ENCODE data around the gene ANKRD52.

Gene ANKRD52

GRCh38 chr12:56236985-56237384, 21.2 kb downstream of the ANKRD52 start:
- H3K9me3 ChIP-seq (ENCODE audit: insufficient read depth, low read length): peaks cover 9% of the 10 kb centered on the region; the same call in 1 of the 2 replicates
- DNase-seq (ENCODE audit: low read depth, low spot score): no peak
- H3K4me3 ChIP-seq (ENCODE audit: insufficient read length, low read depth): no peak overlapping the region
- H3K36me3 ChIP-seq (ENCODE audit: insufficient read depth, insufficient read length, low read length): peaks cover 59% of the 10 kb centered on the region
- TF ChIP-seq SUZ12 (IDR thresholded peaks at IDR 0.05; ENCODE audit: extremely low read depth, insufficient read depth, insufficient read length): no peak
- TF ChIP-seq ZNF274 (IDR thresholded peaks at IDR 0.05; ENCODE audit: low read depth, low read length): no peak
- TF ChIP-seq YY1 (IDR thresholded peaks at IDR 0.05; ENCODE audit: insufficient read depth, insufficient read length): no peak
- no peak overlapping the region for H3K9ac ChIP-seq (ENCODE audit: insufficient read length, low read depth)
- peaks cover 4% of the 10 kb centered on the region for H3K4me1 ChIP-seq (ENCODE audit: insufficient read depth, insufficient read length)
- no peaks in the 10 kb centered on the region for H3K27me3 ChIP-seq (ENCODE audit: insufficient read depth, insufficient read length)

- no peak overlapping the region for H3K4me3 ChIP-seq (ENCODE audit: insufficient read length, low read depth)
- DNase-seq (ENCODE audit: low read depth, low spot score): no peak
- peaks cover 5% of the 10 kb centered on the region for H3K4me1 ChIP-seq (ENCODE audit: insufficient read depth, insufficient read length)
- TF ChIP-seq SUZ12 (IDR thresholded peaks at IDR 0.05; ENCODE audit: extremely low read depth, insufficient read depth, insufficient read length) (no peak), ZNF274 (IDR thresholded peaks at IDR 0.05; ENCODE audit: low read depth, low read length) (no peak), YY1 (IDR thresholded peaks at IDR 0.05; ENCODE audit: insufficient read depth, insufficient read length) (no peak)
- no peak overlapping the region for H3K9ac ChIP-seq (ENCODE audit: insufficient read length, low read depth)
- no peaks in the 10 kb centered on the region for H3K27me3 ChIP-seq (ENCODE audit: insufficient read depth, insufficient read length)
- H3K9me3 ChIP-seq (ENCODE audit: insufficient read depth, low read length): peaks cover under 1% of the 10 kb centered on the region; the same call in 1 of the 2 replicates
- H3K36me3 ChIP-seq (ENCODE audit: insufficient read depth, insufficient read length, low read length): peaks cover 50% of the 10 kb centered on the region
These were observed 22.1 kb downstream of the ANKRD52 start for GRCh38 chr12:56236091-56236490.

DNA sequence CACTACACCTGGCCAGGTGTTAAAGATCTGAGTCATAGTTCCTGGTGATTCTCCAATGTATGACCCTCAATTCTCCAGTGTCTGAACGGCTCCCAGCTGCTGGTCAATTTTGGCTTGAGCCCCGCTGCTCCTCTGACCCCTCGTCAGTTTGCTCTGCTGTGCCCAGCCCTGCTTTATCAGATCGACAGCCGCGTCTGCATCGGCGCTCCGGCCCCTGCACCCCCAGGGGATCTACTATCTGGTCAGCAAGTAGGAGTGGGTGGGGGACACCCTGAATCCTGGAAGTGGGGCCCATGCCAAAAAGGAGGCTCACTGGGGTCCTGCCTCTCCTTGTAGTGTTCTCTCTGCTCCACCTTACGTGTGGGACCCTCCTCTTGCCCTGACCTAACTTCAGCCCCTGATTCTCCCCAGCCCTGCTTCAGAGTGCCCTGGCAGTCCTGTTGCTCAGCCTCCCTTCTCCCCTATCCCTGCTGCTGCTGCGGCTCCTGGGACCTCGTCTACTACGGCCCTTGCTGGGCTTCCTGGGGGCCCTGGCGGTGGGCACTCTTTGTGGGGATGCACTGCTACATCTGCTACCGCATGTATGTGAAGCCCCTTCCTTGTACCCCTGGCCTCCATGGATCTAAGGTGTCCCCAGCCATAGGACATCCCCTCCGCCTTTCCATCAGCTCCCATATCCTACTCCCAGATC, 23.3 kb downstream of the ANKRD52 start:
- no peak for DNase-seq (ENCODE audit: low read depth, low spot score)
- Histone ChIP-seq H3K9ac (ENCODE audit: insufficient read length, low read depth) (no peak overlapping the region), H3K4me3 (ENCODE audit: insufficient read length, low read depth) (no peak overlapping the region), H3K4me1 (ENCODE audit: insufficient read depth, insufficient read length) (peaks cover 10% of the 10 kb centered on the region), H3K27me3 (ENCODE audit: insufficient read depth, insufficient read length) (no peaks in the 10 kb centered on the region), H3K9me3 (ENCODE audit: insufficient read depth, low read length) (no peaks in the 10 kb centered on the region), H3K36me3 (ENCODE audit: insufficient read depth, insufficient read length, low read length) (peaks cover 40% of the 10 kb centered on the region)
- TF ChIP-seq YY1 (IDR thresholded peaks at IDR 0.05; ENCODE audit: insufficient read depth, insufficient read length) (no peak), SUZ12 (IDR thresholded peaks at IDR 0.05; ENCODE audit: extremely low read depth, insufficient read depth, insufficient read length) (no peak), ZNF274 (IDR thresholded peaks at IDR 0.05; ENCODE audit: low read depth, low read length) (no peak)

DNA sequence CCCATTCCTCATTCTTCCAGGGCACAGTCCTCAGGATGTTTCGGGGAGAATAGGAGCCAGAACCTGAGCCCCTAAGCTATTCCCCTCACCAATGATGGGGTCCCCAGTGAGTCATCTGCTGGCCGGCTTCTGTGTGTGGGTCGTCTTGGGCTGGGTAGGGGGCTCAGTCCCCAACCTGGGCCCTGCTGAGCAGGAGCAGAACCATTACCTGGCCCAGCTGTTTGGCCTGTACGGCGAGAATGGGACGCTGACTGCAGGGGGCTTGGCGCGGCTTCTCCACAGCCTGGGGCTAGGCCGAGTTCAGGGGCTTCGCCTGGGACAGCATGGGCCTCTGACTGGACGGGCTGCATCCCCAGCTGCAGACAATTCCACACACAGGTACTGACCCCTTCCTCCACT, 27.0 kb downstream of the ANKRD52 start:
- H3K36me3 ChIP-seq (ENCODE audit: insufficient read depth, insufficient read length, low read length): peaks cover 8% of the 10 kb centered on the region
- no peaks in the 10 kb centered on the region for H3K27me3 ChIP-seq (ENCODE audit: insufficient read depth, insufficient read length)
- H3K4me1 ChIP-seq (ENCODE audit: insufficient read depth, insufficient read length): peaks cover 6% of the 10 kb centered on the region
- no peak for DNase-seq (ENCODE audit: low read depth, low spot score)
- TF ChIP-seq YY1 (IDR thresholded peaks at IDR 0.05; ENCODE audit: insufficient read depth, insufficient read length): no peak
- no peak for TF ChIP-seq ZNF274 (IDR thresholded peaks at IDR 0.05; ENCODE audit: low read depth, low read length)
- no peak for TF ChIP-seq SUZ12 (IDR thresholded peaks at IDR 0.05; ENCODE audit: extremely low read depth, insufficient read depth, insufficient read length)
- no peak overlapping the region for H3K9ac ChIP-seq (ENCODE audit: insufficient read length, low read depth)
- H3K9me3 ChIP-seq (ENCODE audit: insufficient read depth, low read length): no peaks in the 10 kb centered on the region
- no peak overlapping the region for H3K4me3 ChIP-seq (ENCODE audit: insufficient read length, low read depth)

- H3K27me3 ChIP-seq (ENCODE audit: insufficient read depth, insufficient read length): no peaks in the 10 kb centered on the region
- peaks cover 6% of the 10 kb centered on the region for H3K4me1 ChIP-seq (ENCODE audit: insufficient read depth, insufficient read length)
- DNase-seq (ENCODE audit: low read depth, low spot score): no peak
- peaks cover 7% of the 10 kb centered on the region for H3K36me3 ChIP-seq (ENCODE audit: insufficient read depth, insufficient read length, low read length)
- no peak for TF ChIP-seq YY1 (IDR thresholded peaks at IDR 0.05; ENCODE audit: insufficient read depth, insufficient read length)
- TF ChIP-seq ZNF274 (IDR thresholded peaks at IDR 0.05; ENCODE audit: low read depth, low read length): no peak
- no peak for TF ChIP-seq SUZ12 (IDR thresholded peaks at IDR 0.05; ENCODE audit: extremely low read depth, insufficient read depth, insufficient read length)
- no peak overlapping the region for H3K4me3 ChIP-seq (ENCODE audit: insufficient read length, low read depth)
- no peaks in the 10 kb centered on the region for H3K9me3 ChIP-seq (ENCODE audit: insufficient read depth, low read length)
- H3K9ac ChIP-seq (ENCODE audit: insufficient read length, low read depth): no peak overlapping the region
These were observed 27.6 kb downstream of the ANKRD52 start for GRCh38 chr12:56230432-56231183.

GRCh38 chr12:56229916-56230431, 28.2 kb downstream of the ANKRD52 start, which contains the start of gene SLC39A5:
SLC39A5 (plus strand) TSS chr12:56230051; CDS start chr12:56231275, 1,224 bp downstream.
- Histone ChIP-seq H3K36me3 (ENCODE audit: insufficient read depth, insufficient read length, low read length) (peaks cover 7% of the 10 kb centered on the region), H3K4me1 (ENCODE audit: insufficient read depth, insufficient read length) (peaks cover 6% of the 10 kb centered on the region), H3K9ac (ENCODE audit: insufficient read length, low read depth) (no peak within 1 kb of the TSS), H3K9me3 (ENCODE audit: insufficient read depth, low read length) (no peaks in the 10 kb centered on the region), H3K4me3 (ENCODE audit: insufficient read length, low read depth) (no peak within 1 kb of the TSS), H3K27me3 (ENCODE audit: insufficient read depth, insufficient read length) (no peaks in the 10 kb centered on the region)
- DNase-seq (ENCODE audit: low read depth, low spot score): no peak
- TF ChIP-seq SUZ12 (IDR thresholded peaks at IDR 0.05; ENCODE audit: extremely low read depth, insufficient read depth, insufficient read length) (no peak), YY1 (IDR thresholded peaks at IDR 0.05; ENCODE audit: insufficient read depth, insufficient read length) (no peak), ZNF274 (IDR thresholded peaks at IDR 0.05; ENCODE audit: low read depth, low read length) (no peak)

DNA sequence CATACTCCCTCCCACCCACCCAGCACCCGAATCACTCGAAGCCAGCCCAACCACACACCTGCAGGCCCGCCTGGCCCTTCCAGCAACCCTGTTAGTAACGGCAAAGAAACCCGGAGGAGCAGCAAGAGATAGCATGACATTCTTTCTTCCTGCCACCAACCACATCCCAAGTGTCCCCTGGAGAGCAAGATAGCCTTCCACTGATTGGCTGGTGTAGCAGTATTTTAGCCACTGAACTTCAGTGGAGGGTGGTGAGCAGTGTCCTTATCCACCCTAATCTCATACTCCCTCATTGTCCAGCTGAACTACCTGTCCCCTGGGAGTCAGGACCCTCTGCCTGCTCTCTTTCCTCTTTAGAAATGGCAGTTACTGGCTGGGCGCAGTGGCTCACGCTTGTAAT, 29.1 kb downstream of the ANKRD52 start:
- no peak overlapping the region for H3K9ac ChIP-seq (ENCODE audit: insufficient read length, low read depth)

More for the DNA sequence above, 29.1 kb downstream of the ANKRD52 start:
- no peak overlapping the region for H3K4me3 ChIP-seq (ENCODE audit: insufficient read length, low read depth)
- H3K27me3 ChIP-seq (ENCODE audit: insufficient read depth, insufficient read length): no peaks in the 10 kb centered on the region
- H3K9me3 ChIP-seq (ENCODE audit: insufficient read depth, low read length): no peaks in the 10 kb centered on the region
- H3K4me1 ChIP-seq (ENCODE audit: insufficient read depth, insufficient read length): peaks cover 6% of the 10 kb centered on the region
- DNase-seq (ENCODE audit: low read depth, low spot score): no peak
- no peak for TF ChIP-seq YY1 (IDR thresholded peaks at IDR 0.05; ENCODE audit: insufficient read depth, insufficient read length)
- TF ChIP-seq ZNF274 (IDR thresholded peaks at IDR 0.05; ENCODE audit: low read depth, low read length): no peak
- no peak for TF ChIP-seq SUZ12 (IDR thresholded peaks at IDR 0.05; ENCODE audit: extremely low read depth, insufficient read depth, insufficient read length)
- H3K36me3 ChIP-seq (ENCODE audit: insufficient read depth, insufficient read length, low read length): peaks cover 7% of the 10 kb centered on the region

All from NT2/D1 (cell line).